ENCODE measurements around the gene TM9SF1. TPM values are rescaled to one million over a fixed set of nuclear protein-coding genes. Genes with fewer than 3 reads are reported as not detected.

TM9SF1 gene
- total and polyA plus RNA-seq, 2 experiments from 2014 or later: 12.6 to 27.5 TPM

DNA sequence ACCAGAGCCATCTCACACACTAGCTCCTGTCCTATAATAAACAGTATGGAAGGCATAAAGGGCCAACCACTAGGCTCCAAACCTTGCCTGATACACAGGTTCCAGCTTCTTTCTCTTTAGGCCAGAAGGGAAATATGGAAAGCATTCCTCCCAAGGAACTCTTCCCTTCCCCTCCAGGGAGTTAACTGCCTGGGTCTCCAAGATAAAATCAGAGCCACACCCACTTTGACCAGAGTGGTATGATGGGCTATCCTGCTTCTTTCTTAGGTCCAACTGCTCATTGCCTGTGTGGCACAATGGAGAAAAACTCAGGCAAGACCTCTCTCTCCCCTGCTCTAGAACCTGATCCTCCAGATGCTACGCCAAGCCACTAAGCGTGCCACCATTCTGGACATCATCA lies 12.4 kb upstream of the TM9SF1 start (continued):
- TF ChIP-seq, protein P1, sequence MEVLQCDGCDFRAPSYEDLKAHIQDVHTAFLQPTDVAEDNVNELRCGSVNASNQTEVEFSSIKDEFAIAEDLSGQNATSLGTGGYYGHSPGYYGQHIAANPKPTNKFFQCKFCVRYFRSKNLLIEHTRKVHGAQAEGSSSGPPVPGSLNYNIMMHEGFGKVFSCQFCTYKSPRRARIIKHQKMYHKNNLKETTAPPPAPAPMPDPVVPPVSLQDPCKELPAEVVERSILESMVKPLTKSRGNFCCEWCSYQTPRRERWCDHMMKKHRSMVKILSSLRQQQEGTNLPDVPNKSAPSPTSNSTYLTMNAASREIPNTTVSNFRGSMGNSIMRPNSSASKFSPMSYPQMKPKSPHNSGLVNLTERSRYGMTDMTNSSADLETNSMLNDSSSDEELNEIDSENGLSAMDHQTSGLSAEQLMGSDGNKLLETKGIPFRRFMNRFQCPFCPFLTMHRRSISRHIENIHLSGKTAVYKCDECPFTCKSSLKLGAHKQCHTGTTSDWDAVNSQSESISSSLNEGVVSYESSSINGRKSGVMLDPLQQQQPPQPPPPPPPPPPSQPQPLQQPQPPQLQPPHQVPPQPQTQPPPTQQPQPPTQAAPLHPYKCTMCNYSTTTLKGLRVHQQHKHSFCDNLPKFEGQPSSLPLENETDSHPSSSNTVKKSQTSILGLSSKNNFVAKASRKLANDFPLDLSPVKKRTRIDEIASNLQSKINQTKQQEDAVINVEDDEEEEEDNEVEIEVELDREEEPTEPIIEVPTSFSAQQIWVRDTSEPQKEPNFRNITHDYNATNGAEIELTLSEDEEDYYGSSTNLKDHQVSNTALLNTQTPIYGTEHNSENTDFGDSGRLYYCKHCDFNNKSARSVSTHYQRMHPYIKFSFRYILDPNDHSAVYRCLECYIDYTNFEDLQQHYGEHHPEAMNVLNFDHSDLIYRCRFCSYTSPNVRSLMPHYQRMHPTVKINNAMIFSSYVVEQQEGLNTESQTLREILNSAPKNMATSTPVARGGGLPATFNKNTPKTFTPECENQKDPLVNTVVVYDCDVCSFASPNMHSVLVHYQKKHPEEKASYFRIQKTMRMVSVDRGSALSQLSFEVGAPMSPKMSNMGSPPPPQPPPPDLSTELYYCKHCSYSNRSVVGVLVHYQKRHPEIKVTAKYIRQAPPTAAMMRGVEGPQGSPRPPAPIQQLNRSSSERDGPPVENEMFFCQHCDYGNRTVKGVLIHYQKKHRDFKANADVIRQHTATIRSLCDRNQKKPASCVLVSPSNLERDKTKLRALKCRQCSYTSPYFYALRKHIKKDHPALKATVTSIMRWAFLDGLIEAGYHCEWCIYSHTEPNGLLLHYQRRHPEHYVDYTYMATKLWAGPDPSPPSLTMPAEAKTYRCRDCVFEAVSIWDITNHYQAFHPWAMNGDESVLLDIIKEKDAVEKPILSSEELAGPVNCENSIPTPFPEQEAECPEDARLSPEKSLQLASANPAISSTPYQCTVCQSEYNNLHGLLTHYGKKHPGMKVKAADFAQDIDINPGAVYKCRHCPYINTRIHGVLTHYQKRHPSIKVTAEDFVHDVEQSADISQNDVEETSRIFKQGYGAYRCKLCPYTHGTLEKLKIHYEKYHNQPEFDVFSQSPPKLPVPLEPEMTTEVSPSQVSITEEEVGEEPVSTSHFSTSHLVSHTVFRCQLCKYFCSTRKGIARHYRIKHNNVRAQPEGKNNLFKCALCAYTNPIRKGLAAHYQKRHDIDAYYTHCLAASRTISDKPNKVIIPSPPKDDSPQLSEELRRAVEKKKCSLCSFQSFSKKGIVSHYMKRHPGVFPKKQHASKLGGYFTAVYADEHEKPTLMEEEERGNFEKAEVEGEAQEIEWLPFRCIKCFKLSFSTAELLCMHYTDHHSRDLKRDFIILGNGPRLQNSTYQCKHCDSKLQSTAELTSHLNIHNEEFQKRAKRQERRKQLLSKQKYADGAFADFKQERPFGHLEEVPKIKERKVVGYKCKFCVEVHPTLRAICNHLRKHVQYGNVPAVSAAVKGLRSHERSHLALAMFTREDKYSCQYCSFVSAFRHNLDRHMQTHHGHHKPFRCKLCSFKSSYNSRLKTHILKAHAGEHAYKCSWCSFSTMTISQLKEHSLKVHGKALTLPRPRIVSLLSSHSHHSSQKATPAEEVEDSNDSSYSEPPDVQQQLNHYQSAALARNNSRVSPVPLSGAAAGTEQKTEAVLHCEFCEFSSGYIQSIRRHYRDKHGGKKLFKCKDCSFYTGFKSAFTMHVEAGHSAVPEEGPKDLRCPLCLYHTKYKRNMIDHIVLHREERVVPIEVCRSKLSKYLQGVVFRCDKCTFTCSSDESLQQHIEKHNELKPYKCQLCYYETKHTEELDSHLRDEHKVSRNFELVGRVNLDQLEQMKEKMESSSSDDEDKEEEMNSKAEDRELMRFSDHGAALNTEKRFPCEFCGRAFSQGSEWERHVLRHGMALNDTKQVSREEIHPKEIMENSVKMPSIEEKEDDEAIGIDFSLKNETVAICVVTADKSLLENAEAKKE (CRISPR knock-in tag; IDR thresholded peaks at IDR 0.05): no peak
- TF ChIP-seq, protein P2, sequence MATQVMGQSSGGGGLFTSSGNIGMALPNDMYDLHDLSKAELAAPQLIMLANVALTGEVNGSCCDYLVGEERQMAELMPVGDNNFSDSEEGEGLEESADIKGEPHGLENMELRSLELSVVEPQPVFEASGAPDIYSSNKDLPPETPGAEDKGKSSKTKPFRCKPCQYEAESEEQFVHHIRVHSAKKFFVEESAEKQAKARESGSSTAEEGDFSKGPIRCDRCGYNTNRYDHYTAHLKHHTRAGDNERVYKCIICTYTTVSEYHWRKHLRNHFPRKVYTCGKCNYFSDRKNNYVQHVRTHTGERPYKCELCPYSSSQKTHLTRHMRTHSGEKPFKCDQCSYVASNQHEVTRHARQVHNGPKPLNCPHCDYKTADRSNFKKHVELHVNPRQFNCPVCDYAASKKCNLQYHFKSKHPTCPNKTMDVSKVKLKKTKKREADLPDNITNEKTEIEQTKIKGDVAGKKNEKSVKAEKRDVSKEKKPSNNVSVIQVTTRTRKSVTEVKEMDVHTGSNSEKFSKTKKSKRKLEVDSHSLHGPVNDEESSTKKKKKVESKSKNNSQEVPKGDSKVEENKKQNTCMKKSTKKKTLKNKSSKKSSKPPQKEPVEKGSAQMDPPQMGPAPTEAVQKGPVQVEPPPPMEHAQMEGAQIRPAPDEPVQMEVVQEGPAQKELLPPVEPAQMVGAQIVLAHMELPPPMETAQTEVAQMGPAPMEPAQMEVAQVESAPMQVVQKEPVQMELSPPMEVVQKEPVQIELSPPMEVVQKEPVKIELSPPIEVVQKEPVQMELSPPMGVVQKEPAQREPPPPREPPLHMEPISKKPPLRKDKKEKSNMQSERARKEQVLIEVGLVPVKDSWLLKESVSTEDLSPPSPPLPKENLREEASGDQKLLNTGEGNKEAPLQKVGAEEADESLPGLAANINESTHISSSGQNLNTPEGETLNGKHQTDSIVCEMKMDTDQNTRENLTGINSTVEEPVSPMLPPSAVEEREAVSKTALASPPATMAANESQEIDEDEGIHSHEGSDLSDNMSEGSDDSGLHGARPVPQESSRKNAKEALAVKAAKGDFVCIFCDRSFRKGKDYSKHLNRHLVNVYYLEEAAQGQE (IDR thresholded peaks at IDR 0.05; ENCODE audit: unreplicated experiment): no peak
- no peak for TF ChIP-seq EZH2phosphoT487 (IDR thresholded peaks at IDR 0.05; ENCODE audit: unreplicated experiment)

DNA sequence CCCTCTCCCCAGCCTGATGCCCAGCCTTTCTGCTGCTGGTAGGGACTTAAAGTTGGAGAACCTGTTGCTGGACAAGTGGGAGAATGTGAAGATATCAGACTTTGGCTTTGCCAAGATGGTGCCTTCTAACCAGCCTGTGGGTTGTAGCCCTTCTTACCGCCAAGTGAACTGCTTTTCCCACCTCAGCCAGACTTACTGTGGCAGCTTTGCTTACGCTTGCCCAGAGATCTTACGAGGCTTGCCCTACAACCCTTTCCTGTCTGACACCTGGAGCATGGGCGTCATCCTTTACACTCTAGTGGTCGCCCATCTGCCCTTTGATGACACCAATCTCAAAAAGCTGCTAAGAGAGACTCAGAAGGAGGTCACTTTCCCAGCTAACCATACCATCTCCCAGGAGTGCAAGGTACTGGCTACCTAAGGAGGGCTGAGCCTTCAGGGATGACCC lies 11.9 kb upstream of the TM9SF1 start:
- Mint-ChIP-seq H3K9me3 (peaks cover 6% of the 10 kb centered on the region), H3K27me3 (ENCODE audit: insufficient read depth, low read depth, poor library complexity) (peaks cover 5% of the 10 kb centered on the region), H3K4me3 (no peak overlapping the region; the same call in 2 of the 3 replicates), H3K36me3 (ENCODE audit: low read depth) (peaks cover 81% of the 10 kb centered on the region), H3K27ac (no peak overlapping the region), H3K4me1 (peaks cover 18% of the 10 kb centered on the region)
- no peak for ATAC-seq
- Histone ChIP-seq H3K4me3 (no peak overlapping the region), H4K20me1 (replicated peaks; ENCODE audit: insufficient read depth) (no peaks in the 10 kb centered on the region; the same call in 1 of the 2 replicates), H3K4me2 (no peak overlapping the region), H3F3A (replicated peaks; ENCODE audit: low read depth) (no peaks in the 10 kb centered on the region; the same call in 1 of the 2 replicates), H3K36me3 (ENCODE audit: insufficient read depth) (peaks cover 6% of the 10 kb centered on the region), H3K27ac (ENCODE audit: low read depth) (no peak overlapping the region), H3K27me3 (ENCODE audit: insufficient read depth) (no peaks in the 10 kb centered on the region), H3K9me2 (ENCODE audit: insufficient read depth) (no peaks in the 10 kb centered on the region), H2AFZ (no peak overlapping the region), H3K4me1 (ENCODE audit: insufficient read depth) (peaks cover 10% of the 10 kb centered on the region), H3K79me2 (replicated peaks; ENCODE audit: insufficient read depth) (no peaks in the 10 kb centered on the region; the same call in 1 of the 2 replicates)
- no peak for DNase-seq (ENCODE audit: low spot score)
- TF ChIP-seq ZNF114 (CRISPR knock-in tag; IDR thresholded peaks at IDR 0.05): no peak

Data from GM23338 (cell line).